Measurements from ENCODE around the gene MBD3L2B.
"Not testable (repeated sequence)": the region's sequence is repeated elsewhere in the genome, so short reads cannot be mapped to it uniquely, and the experiment has no call there.

DNA sequence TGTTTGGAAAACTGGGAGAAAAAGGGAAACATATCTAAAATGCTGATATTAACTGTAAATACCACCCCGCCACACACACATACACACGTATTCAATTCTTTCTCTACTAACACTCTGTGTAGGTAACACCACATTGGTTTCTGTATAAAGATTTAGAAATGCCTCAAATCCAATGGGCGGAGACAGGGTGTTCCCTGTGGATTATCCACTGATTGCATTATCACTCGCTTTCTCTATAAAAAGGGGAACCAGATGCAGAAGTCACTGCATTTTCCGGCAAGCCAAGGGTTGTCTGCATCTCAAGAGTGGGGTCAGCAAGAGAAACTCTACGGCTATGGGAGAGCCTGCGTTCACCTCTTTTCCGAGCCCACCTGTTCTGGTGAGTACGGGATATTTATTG lies 9.0 kb upstream of the MBD3L2B start, which contains the start of gene MBD3L5:
- TF ChIP-seq, protein P1, sequence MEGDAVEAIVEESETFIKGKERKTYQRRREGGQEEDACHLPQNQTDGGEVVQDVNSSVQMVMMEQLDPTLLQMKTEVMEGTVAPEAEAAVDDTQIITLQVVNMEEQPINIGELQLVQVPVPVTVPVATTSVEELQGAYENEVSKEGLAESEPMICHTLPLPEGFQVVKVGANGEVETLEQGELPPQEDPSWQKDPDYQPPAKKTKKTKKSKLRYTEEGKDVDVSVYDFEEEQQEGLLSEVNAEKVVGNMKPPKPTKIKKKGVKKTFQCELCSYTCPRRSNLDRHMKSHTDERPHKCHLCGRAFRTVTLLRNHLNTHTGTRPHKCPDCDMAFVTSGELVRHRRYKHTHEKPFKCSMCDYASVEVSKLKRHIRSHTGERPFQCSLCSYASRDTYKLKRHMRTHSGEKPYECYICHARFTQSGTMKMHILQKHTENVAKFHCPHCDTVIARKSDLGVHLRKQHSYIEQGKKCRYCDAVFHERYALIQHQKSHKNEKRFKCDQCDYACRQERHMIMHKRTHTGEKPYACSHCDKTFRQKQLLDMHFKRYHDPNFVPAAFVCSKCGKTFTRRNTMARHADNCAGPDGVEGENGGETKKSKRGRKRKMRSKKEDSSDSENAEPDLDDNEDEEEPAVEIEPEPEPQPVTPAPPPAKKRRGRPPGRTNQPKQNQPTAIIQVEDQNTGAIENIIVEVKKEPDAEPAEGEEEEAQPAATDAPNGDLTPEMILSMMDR (IDR thresholded peaks at IDR 0.05) = not testable (repeated sequence)
- not testable (repeated sequence) for TF ChIP-seq EP300 (IDR thresholded peaks at IDR 0.05); RFX5 (IDR thresholded peaks at IDR 0.05); MAFK (IDR thresholded peaks at IDR 0.05; ENCODE audit: partially characterized antibody); RAD21 (conservative IDR thresholded peaks at IDR 0.05 in 1 of 2, IDR thresholded peaks at IDR 0.05 in 1 of 2); NPAS2 (CRISPR knock-in tag; IDR thresholded peaks at IDR 0.05; ENCODE audit: borderline replicate concordance); CHD4 (IDR thresholded peaks at IDR 0.05; ENCODE audit: borderline replicate concordance); CEBPB (IDR thresholded peaks at IDR 0.05)
- TF ChIP-seq, protein P2, sequence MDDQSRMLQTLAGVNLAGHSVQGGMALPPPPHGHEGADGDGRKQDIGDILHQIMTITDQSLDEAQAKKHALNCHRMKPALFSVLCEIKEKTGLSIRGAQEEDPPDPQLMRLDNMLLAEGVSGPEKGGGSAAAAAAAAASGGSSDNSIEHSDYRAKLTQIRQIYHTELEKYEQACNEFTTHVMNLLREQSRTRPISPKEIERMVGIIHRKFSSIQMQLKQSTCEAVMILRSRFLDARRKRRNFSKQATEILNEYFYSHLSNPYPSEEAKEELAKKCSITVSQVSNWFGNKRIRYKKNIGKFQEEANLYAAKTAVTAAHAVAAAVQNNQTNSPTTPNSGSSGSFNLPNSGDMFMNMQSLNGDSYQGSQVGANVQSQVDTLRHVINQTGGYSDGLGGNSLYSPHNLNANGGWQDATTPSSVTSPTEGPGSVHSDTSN (IDR thresholded peaks at IDR 0.05) = not testable (repeated sequence)
- TF ChIP-seq, protein P3, sequence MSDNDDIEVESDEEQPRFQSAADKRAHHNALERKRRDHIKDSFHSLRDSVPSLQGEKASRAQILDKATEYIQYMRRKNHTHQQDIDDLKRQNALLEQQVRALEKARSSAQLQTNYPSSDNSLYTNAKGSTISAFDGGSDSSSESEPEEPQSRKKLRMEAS (IDR thresholded peaks at IDR 0.05) = not testable (repeated sequence)

Measured in A549 (cell line).